ENCODE results near the gene SLX4IP. TPM values are rescaled to one million over a fixed set of nuclear protein-coding genes. Genes with fewer than 3 reads are reported as not detected.

SLX4IP gene
- total and polyA plus RNA-seq, 2 of the 13 experiments (the other 11 are each of a cell fraction or from before 2014, with no cell fraction given) = 3.6 to 7.3 TPM

DNA sequence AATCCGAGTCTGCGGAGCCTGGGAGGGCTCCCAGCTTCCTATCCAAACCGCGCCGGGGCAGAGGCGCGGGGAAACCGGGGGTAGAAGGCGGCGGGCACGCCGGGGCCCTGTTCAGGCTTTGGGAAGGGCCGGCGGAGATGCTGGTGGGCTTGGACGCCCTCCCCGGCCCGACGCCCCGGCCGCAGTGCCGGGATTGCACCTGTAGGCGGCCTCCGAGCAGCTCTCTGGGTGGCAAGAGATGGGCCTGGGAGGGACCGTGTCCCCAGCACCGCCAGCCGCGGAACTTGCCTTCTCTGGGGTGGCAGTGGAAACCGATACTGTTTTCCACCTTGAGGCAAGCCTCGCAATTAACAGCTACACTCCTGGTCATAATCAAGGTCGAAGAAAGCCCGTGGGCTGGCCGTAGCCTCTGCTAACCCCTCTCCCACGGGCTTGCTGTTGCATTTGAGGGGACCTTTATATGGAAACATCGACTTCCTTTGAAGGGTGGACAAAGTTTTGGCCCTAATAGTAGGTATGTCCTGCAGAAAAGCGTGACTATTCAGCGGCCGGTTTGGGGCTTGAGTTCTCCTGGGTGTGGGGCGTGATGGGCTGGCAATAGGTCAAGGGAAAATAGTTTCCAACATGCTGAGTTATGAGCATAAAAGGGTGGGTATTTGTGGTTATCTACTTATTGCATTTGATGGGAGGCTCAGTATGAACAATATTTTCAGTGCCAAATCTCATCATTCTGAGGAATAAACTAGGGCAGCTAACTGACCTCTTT is 239.8 kb downstream of the SLX4IP start (continued):
- TF ChIP-seq, protein P1, sequence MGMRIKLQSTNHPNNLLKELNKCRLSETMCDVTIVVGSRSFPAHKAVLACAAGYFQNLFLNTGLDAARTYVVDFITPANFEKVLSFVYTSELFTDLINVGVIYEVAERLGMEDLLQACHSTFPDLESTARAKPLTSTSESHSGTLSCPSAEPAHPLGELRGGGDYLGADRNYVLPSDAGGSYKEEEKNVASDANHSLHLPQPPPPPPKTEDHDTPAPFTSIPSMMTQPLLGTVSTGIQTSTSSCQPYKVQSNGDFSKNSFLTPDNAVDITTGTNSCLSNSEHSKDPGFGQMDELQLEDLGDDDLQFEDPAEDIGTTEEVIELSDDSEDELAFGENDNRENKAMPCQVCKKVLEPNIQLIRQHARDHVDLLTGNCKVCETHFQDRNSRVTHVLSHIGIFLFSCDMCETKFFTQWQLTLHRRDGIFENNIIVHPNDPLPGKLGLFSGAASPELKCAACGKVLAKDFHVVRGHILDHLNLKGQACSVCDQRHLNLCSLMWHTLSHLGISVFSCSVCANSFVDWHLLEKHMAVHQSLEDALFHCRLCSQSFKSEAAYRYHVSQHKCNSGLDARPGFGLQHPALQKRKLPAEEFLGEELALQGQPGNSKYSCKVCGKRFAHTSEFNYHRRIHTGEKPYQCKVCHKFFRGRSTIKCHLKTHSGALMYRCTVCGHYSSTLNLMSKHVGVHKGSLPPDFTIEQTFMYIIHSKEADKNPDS (CRISPR knock-in tag; IDR thresholded peaks at IDR 0.05) = no peak
- TF ChIP-seq, protein P2, sequence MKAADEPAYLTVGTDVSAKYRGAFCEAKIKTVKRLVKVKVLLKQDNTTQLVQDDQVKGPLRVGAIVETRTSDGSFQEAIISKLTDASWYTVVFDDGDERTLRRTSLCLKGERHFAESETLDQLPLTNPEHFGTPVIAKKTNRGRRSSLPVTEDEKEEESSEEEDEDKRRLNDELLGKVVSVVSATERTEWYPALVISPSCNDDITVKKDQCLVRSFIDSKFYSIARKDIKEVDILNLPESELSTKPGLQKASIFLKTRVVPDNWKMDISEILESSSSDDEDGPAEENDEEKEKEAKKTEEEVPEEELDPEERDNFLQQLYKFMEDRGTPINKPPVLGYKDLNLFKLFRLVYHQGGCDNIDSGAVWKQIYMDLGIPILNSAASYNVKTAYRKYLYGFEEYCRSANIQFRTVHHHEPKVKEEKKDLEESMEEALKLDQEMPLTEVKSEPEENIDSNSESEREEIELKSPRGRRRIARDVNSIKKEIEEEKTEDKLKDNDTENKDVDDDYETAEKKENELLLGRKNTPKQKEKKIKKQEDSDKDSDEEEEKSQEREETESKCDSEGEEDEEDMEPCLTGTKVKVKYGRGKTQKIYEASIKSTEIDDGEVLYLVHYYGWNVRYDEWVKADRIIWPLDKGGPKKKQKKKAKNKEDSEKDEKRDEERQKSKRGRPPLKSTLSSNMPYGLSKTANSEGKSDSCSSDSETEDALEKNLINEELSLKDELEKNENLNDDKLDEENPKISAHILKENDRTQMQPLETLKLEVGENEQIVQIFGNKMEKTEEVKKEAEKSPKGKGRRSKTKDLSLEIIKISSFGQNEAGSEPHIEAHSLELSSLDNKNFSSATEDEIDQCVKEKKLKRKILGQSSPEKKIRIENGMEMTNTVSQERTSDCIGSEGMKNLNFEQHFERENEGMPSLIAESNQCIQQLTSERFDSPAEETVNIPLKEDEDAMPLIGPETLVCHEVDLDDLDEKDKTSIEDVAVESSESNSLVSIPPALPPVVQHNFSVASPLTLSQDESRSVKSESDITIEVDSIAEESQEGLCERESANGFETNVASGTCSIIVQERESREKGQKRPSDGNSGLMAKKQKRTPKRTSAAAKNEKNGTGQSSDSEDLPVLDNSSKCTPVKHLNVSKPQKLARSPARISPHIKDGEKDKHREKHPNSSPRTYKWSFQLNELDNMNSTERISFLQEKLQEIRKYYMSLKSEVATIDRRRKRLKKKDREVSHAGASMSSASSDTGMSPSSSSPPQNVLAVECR (CRISPR knock-in tag; IDR thresholded peaks at IDR 0.05; ENCODE audit: borderline replicate concordance) = no peak
- TF ChIP-seq FOXA1 (IDR thresholded peaks at IDR 0.05) (no peak), FOXA1 (CRISPR knock-in tag; IDR thresholded peaks at IDR 0.05) (no peak; the same call in 1 of the 2 replicates), ZNF562 (CRISPR knock-in tag; IDR thresholded peaks at IDR 0.05; ENCODE audit: borderline replicate concordance) (no peak), ZNF446 (CRISPR knock-in tag; IDR thresholded peaks at IDR 0.05) (no peak), ZNF101 (CRISPR knock-in tag; IDR thresholded peaks at IDR 0.05; ENCODE audit: borderline replicate concordance, low read depth) (no peak), ZNF546 (CRISPR knock-in tag; conservative IDR thresholded peaks at IDR 0.05) (peak; percentile 0; the same call in 1 of the 2 replicates), ZNF260 (CRISPR knock-in tag; IDR thresholded peaks at IDR 0.05; ENCODE audit: borderline replicate concordance, low read depth) (no peak), KAT8 (CRISPR knock-in tag; IDR thresholded peaks at IDR 0.05) (no peak; the same call in 1 of the 2 replicates), ZFP41 (CRISPR knock-in tag; IDR thresholded peaks at IDR 0.05; ENCODE audit: borderline replicate concordance) (no peak), ZNF496 (CRISPR knock-in tag; IDR thresholded peaks at IDR 0.05; ENCODE audit: insufficient replicate concordance) (no peak), ATF1 (CRISPR knock-in tag; IDR thresholded peaks at IDR 0.05) (no peak), KMT2B (CRISPR knock-in tag; IDR thresholded peaks at IDR 0.05) (peak; percentile 73; the same call in 1 of the 2 replicates), ZNF672 (CRISPR knock-in tag; IDR thresholded peaks at IDR 0.05) (no peak), YEATS2 (CRISPR knock-in tag; IDR thresholded peaks at IDR 0.05; ENCODE audit: borderline replicate concordance) (peak; percentile 67), ATRX (CRISPR knock-in tag; IDR thresholded peaks at IDR 0.05; ENCODE audit: borderline replicate concordance) (no peak), PPARG (CRISPR knock-in tag; conservative IDR thresholded peaks at IDR 0.05) (0 out of 2 replicates have a peak, but pooled peaks have one; percentile 1), KDM6A (CRISPR knock-in tag; IDR thresholded peaks at IDR 0.05; ENCODE audit: low read depth) (no peak), ZNF510 (CRISPR knock-in tag; IDR thresholded peaks at IDR 0.05; ENCODE audit: low read depth) (peak; percentile 77; the same call in 1 of the 2 replicates)
- TF ChIP-seq, protein P3, sequence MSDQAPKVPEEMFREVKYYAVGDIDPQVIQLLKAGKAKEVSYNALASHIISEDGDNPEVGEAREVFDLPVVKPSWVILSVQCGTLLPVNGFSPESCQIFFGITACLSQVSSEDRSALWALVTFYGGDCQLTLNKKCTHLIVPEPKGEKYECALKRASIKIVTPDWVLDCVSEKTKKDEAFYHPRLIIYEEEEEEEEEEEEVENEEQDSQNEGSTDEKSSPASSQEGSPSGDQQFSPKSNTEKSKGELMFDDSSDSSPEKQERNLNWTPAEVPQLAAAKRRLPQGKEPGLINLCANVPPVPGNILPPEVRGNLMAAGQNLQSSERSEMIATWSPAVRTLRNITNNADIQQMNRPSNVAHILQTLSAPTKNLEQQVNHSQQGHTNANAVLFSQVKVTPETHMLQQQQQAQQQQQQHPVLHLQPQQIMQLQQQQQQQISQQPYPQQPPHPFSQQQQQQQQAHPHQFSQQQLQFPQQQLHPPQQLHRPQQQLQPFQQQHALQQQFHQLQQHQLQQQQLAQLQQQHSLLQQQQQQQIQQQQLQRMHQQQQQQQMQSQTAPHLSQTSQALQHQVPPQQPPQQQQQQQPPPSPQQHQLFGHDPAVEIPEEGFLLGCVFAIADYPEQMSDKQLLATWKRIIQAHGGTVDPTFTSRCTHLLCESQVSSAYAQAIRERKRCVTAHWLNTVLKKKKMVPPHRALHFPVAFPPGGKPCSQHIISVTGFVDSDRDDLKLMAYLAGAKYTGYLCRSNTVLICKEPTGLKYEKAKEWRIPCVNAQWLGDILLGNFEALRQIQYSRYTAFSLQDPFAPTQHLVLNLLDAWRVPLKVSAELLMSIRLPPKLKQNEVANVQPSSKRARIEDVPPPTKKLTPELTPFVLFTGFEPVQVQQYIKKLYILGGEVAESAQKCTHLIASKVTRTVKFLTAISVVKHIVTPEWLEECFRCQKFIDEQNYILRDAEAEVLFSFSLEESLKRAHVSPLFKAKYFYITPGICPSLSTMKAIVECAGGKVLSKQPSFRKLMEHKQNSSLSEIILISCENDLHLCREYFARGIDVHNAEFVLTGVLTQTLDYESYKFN (CRISPR knock-in tag; conservative IDR thresholded peaks at IDR 0.05) = 0 out of 2 replicates have a peak, but pooled peaks have one; percentile 2
